OCI-LY1 (cell line): ENCODE measurements around the gene C11orf21.

Source experiments
- H2AFZ ChIP-seq: fragments of 200-600 bp; sonication (generic), shearing (Covaris generic); 2 replicates; pipeline ENCODE4 v1.6.0; 2014; ENCODE audit warnings: antibody characterized with exemption, mild to moderate bottlenecking, low read length
- H3F3A ChIP-seq: fragments of 200-600 bp; sonication (generic), shearing (Covaris generic); 2 replicates; pipeline ENCODE4 v1.6.0; 2014; ENCODE audit warnings: mild to moderate bottlenecking, antibody characterized with exemption, low read length, moderate library complexity; ENCODE audit not compliant: insufficient read depth
- H3K27ac ChIP-seq: fragments of 200-600 bp; sonication (generic); 2 replicates; pipeline ENCODE4 v1.5.1; 2014; ENCODE audit warnings: low read length, mixed run types, mild to moderate bottlenecking, low read depth; ENCODE audit not compliant: poor library complexity, severe bottlenecking
- H3K27me3 ChIP-seq: fragments of 200-600 bp; sonication (generic); 2 replicates; pipeline ENCODE4 v1.6.0; 2014; ENCODE audit warnings: antibody characterized with exemption, mild to moderate bottlenecking, low read length, moderate library complexity; ENCODE audit not compliant: insufficient read depth
- H3K36me3 ChIP-seq: fragments of 200-600 bp; sonication (generic); 2 replicates; pipeline ENCODE4 v1.6.1; 2014; ENCODE audit warnings: mild to moderate bottlenecking, antibody characterized with exemption, low read length, moderate library complexity, mixed read lengths; ENCODE audit not compliant: insufficient read depth
- H3K4me1 ChIP-seq: fragments of 200-600 bp; sonication (generic); 2 replicates; pipeline ENCODE4 v1.5.1; 2014; ENCODE audit warnings: mild to moderate bottlenecking, low read length, moderate library complexity; ENCODE audit not compliant: insufficient read depth, severe bottlenecking
- H3K4me2 ChIP-seq: fragments of 200-600 bp; sonication (generic), shearing (Covaris generic); 2 replicates; pipeline ENCODE4 v1.6.1; 2014; ENCODE audit warnings: low read length
- H3K4me3 ChIP-seq: fragments of 200-600 bp; sonication (generic); 2 replicates; pipeline ENCODE4 v1.5.1; 2014; ENCODE audit warnings: low read length, low read depth, mild to moderate bottlenecking, mixed read lengths; ENCODE audit not compliant: poor library complexity, severe bottlenecking
- H3K79me2 ChIP-seq: fragments of 200-600 bp; shearing (Covaris generic); 2 replicates; pipeline ENCODE4 v1.6.1; 2016; ENCODE audit warnings: mixed run types, low read length, mixed read lengths; ENCODE audit not compliant: insufficient read depth
- H3K9ac ChIP-seq: fragments of 200-600 bp; sonication (generic), shearing (Covaris generic); 2 replicates; pipeline ENCODE4 v1.6.1; 2014; ENCODE audit warnings: mild to moderate bottlenecking, low read length, mixed read lengths
- H3K9me2 ChIP-seq: fragments of 200-600 bp; sonication (generic), shearing (Covaris generic); 2 replicates; pipeline ENCODE4 v1.6.1; 2014; ENCODE audit warnings: low read depth, mild to moderate bottlenecking, low read length, mixed read lengths
- H3K9me3 ChIP-seq: fragments of 200-600 bp; shearing (Covaris generic); 2 replicates; pipeline ENCODE4 v1.6.1; 2014; ENCODE audit warnings: low read length, mixed read lengths
- H4K20me1 ChIP-seq: fragments of 200-600 bp; sonication (generic), shearing (Covaris generic); 2 replicates; pipeline ENCODE4 v1.6.0; 2016; ENCODE audit warnings: mild to moderate bottlenecking, low read length; ENCODE audit not compliant: insufficient read depth
- CTCF ChIP-seq: fragments of 200-600 bp; sonication (generic), shearing (Covaris generic); IDR thresholded peaks from 2 replicates; pipeline ENCODE4 v1.5.1; 2017; ENCODE audit warnings: mild to moderate bottlenecking, antibody characterized with exemption, low read length, moderate library complexity, mixed read lengths
- EZH2 ChIP-seq: fragments of 200-600 bp; sonication (generic), shearing (Covaris generic); IDR thresholded peaks from 2 replicates; pipeline ENCODE4 v1.8.0; 2017; ENCODE audit warnings: borderline replicate concordance, mixed run types, mild to moderate bottlenecking, antibody characterized with exemption, low read length, moderate library complexity, mixed read lengths

The C11orf21 gene

GRCh38 chr11:2277008-2277346, 24.7 kb downstream of the C11orf21 start:
- no peaks in the 10 kb centered on the region for H3K9me2 ChIP-seq
- H3K9me3 ChIP-seq = no peaks in the 10 kb centered on the region
- no peak overlapping the region for H3K9ac ChIP-seq
- H3K4me1 ChIP-seq = no peaks in the 10 kb centered on the region
- H3K27me3 ChIP-seq = peaks cover 4% of the 10 kb centered on the region; the same call in 1 of the 2 replicates
- H3K4me2 ChIP-seq = peak overlapping the region; percentile 15; the same call in 1 of the 2 replicates
- H3K4me3 ChIP-seq = no peak overlapping the region
- no peaks in the 10 kb centered on the region for H3K36me3 ChIP-seq
- H3F3A ChIP-seq = no peaks in the 10 kb centered on the region
- no peaks in the 10 kb centered on the region for H4K20me1 ChIP-seq
- no peak overlapping the region for H2AFZ ChIP-seq
- TF ChIP-seq EZH2 = no peak
- no peak for TF ChIP-seq CTCF
- no peaks in the 10 kb centered on the region for H3K79me2 ChIP-seq
- no peak overlapping the region for H3K27ac ChIP-seq

- no peaks in the 10 kb centered on the region for H3K4me1 ChIP-seq
- no peaks in the 10 kb centered on the region for H4K20me1 ChIP-seq
Measured at GRCh38 chr11:2276280-2277007, 25.3 kb downstream of the C11orf21 start.

GRCh38 chr11:2275334-2276279, 26.1 kb downstream of the C11orf21 start:
- Histone ChIP-seq H3K27ac (no peak overlapping the region), H4K20me1 (no peaks in the 10 kb centered on the region), H3K79me2 (no peaks in the 10 kb centered on the region), H3F3A (no peaks in the 10 kb centered on the region), H2AFZ (no peak overlapping the region), H3K9ac (no peak overlapping the region), H3K4me2 (no peak overlapping the region), H3K27me3 (peaks cover 4% of the 10 kb centered on the region; the same call in 1 of the 2 replicates), H3K9me2 (no peaks in the 10 kb centered on the region), H3K4me1 (no peaks in the 10 kb centered on the region), H3K4me3 (no peak overlapping the region), H3K9me3 (no peaks in the 10 kb centered on the region), H3K36me3 (no peaks in the 10 kb centered on the region)
- TF ChIP-seq CTCF = no peak

More at GRCh38 chr11:2276280-2277007, 25.3 kb downstream of the C11orf21 start:
- Histone ChIP-seq H3F3A (no peaks in the 10 kb centered on the region), H2AFZ (no peak overlapping the region), H3K27ac (no peak overlapping the region), H3K79me2 (no peaks in the 10 kb centered on the region), H3K9me3 (no peaks in the 10 kb centered on the region), H3K9ac (no peak overlapping the region), H3K4me2 (no peak overlapping the region; the same call in 1 of the 2 replicates), H3K4me3 (no peak overlapping the region), H3K9me2 (no peaks in the 10 kb centered on the region), H3K27me3 (peaks cover 4% of the 10 kb centered on the region; the same call in 1 of the 2 replicates), H3K36me3 (no peaks in the 10 kb centered on the region)
- TF ChIP-seq EZH2 (no peak), CTCF (no peak)
